Dermis microvascular lymphatic vessel endothelial cell (primary cell): ENCODE data around the gene GBF1. TPM values are rescaled to one million over a fixed set of nuclear protein-coding genes. Genes with fewer than 3 reads are reported as not detected.

ENCODE experiments used
- DNase-seq, 2 donors: peaks; one replicate each; pipeline versions ENCODE4 v3.0.0 to v3.0.0-alpha.2; 2010; ENCODE audit warnings: low read depth in 2 of 2
- total RNA-seq: library from RNA; depleted of rRNA; stranded (reverse); fragments of >200 nt; gene quantifications from 2 replicates; pipeline ENCODE4 v1.2.1, GENCODE V29; 2014

Gene GBF1
- total RNA-seq, 1 donor from 2014 or later, result 11.2 TPM

GRCh38 chr10:102406815-102407214, 161.5 kb downstream of the GBF1 start:
- DNase-seq, result no peak

- no peak for DNase-seq
Observed at GRCh38 chr10:102407425-102408130, 162.2 kb downstream of the GBF1 start.

GRCh38 chr10:102408131-102408727, 162.9 kb downstream of the GBF1 start:
- no peak for DNase-seq

GRCh38 chr10:102408728-102409603, 163.6 kb downstream of the GBF1 start:
- DNase-seq, result peak in 1 of 2 donors; percentile 14

- DNase-seq, result no peak
Observed at GRCh38 chr10:102409604-102410428, 164.5 kb downstream of the GBF1 start.

- no peak for DNase-seq
Observed at GRCh38 chr10:102410429-102411073, 165.2 kb downstream of the GBF1 start.

GRCh38 chr10:102411341-102412255, 166.3 kb downstream of the GBF1 start:
- DNase-seq, result no peak

- no peak for DNase-seq
Observed at GRCh38 chr10:102412293-102412692, 167.0 kb downstream of the GBF1 start.

- DNase-seq, result no peak
Observed at GRCh38 chr10:102413053-102413705, 167.8 kb downstream of the GBF1 start.

GRCh38 chr10:102413806-102414561, 168.7 kb downstream of the GBF1 start:
- DNase-seq, result no peak

GRCh38 chr10:102414749-102415148, 169.4 kb downstream of the GBF1 start:
- DNase-seq, result no peak

- no peak for DNase-seq
Observed at GRCh38 chr10:102416283-102416682, 171.0 kb downstream of the GBF1 start.

GRCh38 chr10:102416695-102417094, 171.4 kb downstream of the GBF1 start:
- DNase-seq, result no peak

- no peak for DNase-seq
Observed at GRCh38 chr10:102418622-102419268, 173.4 kb downstream of the GBF1 start, which contains the start of gene PSD. Gene PSD (minus strand): TSS chr10:102418785. CDS start chr10:102417038, 1,747 bp downstream.

GRCh38 chr10:102419269-102420180, 174.2 kb downstream of the GBF1 start:
- peak in 1 of 2 donors; percentile 27 for DNase-seq

- DNase-seq, result no peak
Observed at GRCh38 chr10:102420181-102420713, 174.9 kb downstream of the GBF1 start.
